Epidermal melanocyte (primary cell): ENCODE data around the gene KLRG1.

ENCODE experiments used
- DNase-seq: peaks from one replicate; pipeline ENCODE4 v3.0.0; 2011; ENCODE audit warnings: low spot score; ENCODE audit not compliant: insufficient read length

KLRG1 gene

GRCh38 chr12:8989413-8989812 lies at the start of gene KLRG1:
KLRG1 (plus strand) TSS chr12:8989546; CDS start chr12:8989636, 90 bp downstream.
- no peak for DNase-seq

- DNase-seq = no peak
Measured at GRCh38 chr12:8941691-8942478, 47.5 kb upstream of the KLRG1 start.

GRCh38 chr12:8943565-8944186 lies 45.7 kb upstream of the KLRG1 start:
- DNase-seq = no peak

- DNase-seq = no peak
Measured at GRCh38 chr12:8946733-8947132, 42.6 kb upstream of the KLRG1 start.

GRCh38 chr12:8947737-8948136 lies 41.6 kb upstream of the KLRG1 start:
- DNase-seq = no peak

GRCh38 chr12:8948701-8949341 lies 40.5 kb upstream of the KLRG1 start:
- DNase-seq = no peak

GRCh38 chr12:8949342-8950220 lies 39.8 kb upstream of the KLRG1 start, which contains the start of gene M6PR:
M6PR (minus strand) TSS chr12:8949645; CDS start chr12:8946404, 3,241 bp downstream.
- peak; percentile 96 for DNase-seq

GRCh38 chr12:8950221-8950527 lies 39.2 kb upstream of the KLRG1 start:
- no peak for DNase-seq

- DNase-seq = no peak
Measured at GRCh38 chr12:8950702-8951478, 38.5 kb upstream of the KLRG1 start.

- DNase-seq = no peak
Measured at GRCh38 chr12:8951744-8952143, 37.6 kb upstream of the KLRG1 start.

GRCh38 chr12:8953773-8954402 lies 35.5 kb upstream of the KLRG1 start:
- DNase-seq = no peak

- no peak for DNase-seq
Measured at GRCh38 chr12:8956073-8956472, 33.3 kb upstream of the KLRG1 start.

GRCh38 chr12:8956772-8957171 lies 32.6 kb upstream of the KLRG1 start:
- no peak for DNase-seq

GRCh38 chr12:8957561-8957960 lies 31.8 kb upstream of the KLRG1 start:
- DNase-seq = no peak

GRCh38 chr12:8958066-8958465 lies 31.3 kb upstream of the KLRG1 start:
- no peak for DNase-seq

- DNase-seq = no peak
Measured at GRCh38 chr12:8960176-8960575, 29.2 kb upstream of the KLRG1 start.

- no peak for DNase-seq
Measured at GRCh38 chr12:8968761-8969160, 20.6 kb upstream of the KLRG1 start.

GRCh38 chr12:8969861-8970411 lies 19.4 kb upstream of the KLRG1 start:
- DNase-seq = no peak

GRCh38 chr12:8970432-8970831 lies 18.9 kb upstream of the KLRG1 start:
- DNase-seq = no peak

- no peak for DNase-seq
Measured at GRCh38 chr12:8980137-8980536, 9.2 kb upstream of the KLRG1 start.
